ENCODE data around the gene ASNSD1. TPM values are rescaled to one million over a fixed set of nuclear protein-coding genes. Genes with fewer than 3 reads are reported as not detected.
A peak's percentile ranks its signal among the peaks of the same experiment; 100 is the strongest.

The ASNSD1 gene
- total RNA-seq, 4 donors from 2014 or later, result 42.6 to 66.6 (median 53.4) TPM

GRCh38 chr2:189669913-189670312 is 8.7 kb downstream of the ASNSD1 start:
- Histone ChIP-seq H3K9me3 (no peaks in the 10 kb centered on the region), H3K36me3 (peaks cover 0 to 65% (median 3%) of the 10 kb centered on the region in 3 donors), H3K27me3 (no peaks in the 10 kb centered on the region), H3K4me3 (no peak overlapping the region), H3K4me1 (peaks cover 0 to 25% (median 0%) of the 10 kb centered on the region in 4 donors), H3K27ac (no peak overlapping the region)
- WGBS, 2 donors, result 96 to 97% methylated on average over 5 of the region's 5 CpGs
- no peak for TF ChIP-seq POLR2A (IDR thresholded peaks at IDR 0.05)
- no peak for TF ChIP-seq CTCF (IDR thresholded peaks at IDR 0.05)
- TF ChIP-seq EP300 (IDR thresholded peaks at IDR 0.05), result no peak
- DNase-seq (ENCODE audit: low spot score in 2 of 2), result no peak

DNA sequence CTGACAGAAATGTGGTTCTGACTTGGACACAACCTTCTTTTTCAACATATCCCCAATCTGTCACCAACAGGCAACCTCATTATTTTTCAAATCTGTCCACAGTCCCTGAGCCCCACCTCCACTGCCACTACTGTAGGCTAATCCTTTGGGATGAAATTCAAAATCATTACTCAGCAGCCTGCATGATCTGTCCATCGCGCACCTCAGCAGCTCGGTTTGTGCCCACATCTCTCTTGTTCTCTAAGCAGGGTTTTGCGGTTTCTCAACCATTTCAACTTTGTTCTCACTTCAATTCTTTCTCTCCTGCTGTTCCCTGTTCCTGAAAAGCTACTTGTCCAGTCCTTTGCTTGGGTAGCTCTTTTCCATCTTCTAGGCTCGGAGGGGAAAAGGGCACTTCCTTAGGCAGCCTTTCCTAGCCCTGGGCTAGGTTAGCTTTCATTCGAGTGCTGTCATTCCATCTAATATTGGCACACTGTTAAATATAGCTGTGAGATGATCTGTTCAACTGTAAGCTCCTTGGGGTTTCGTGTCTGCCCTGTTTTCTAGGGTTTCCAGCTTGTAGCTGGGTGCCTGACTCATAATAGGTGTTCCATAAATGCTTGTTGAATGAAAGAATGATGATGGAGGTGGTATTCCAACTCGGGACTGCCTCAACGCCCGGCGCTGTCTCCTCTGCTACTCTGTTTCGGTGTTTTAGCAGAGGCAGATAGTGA is 12.6 kb downstream of the ASNSD1 start:
- peak overlapping the region; percentile 93 to 98 (median 96) for H3K27ac ChIP-seq
- no peak for DNase-seq (ENCODE audit: low spot score in 2 of 2)
- TF ChIP-seq EP300 (IDR thresholded peaks at IDR 0.05), result no peak
- TF ChIP-seq POLR2A (IDR thresholded peaks at IDR 0.05), result no peak
- no peak for TF ChIP-seq CTCF (IDR thresholded peaks at IDR 0.05)
- peaks cover 0 to 38% (median 3%) of the 10 kb centered on the region in 3 donors for H3K36me3 ChIP-seq
- H3K4me1 ChIP-seq, result peaks cover 0 to 19% (median 0%) of the 10 kb centered on the region in 4 donors
- peak overlapping the region; percentile 67 to 82 (median 82) for H3K4me3 ChIP-seq
- WGBS, 2 donors, result 33 to 38% methylated on average over 12 of the region's 12 CpGs
- H3K27me3 ChIP-seq, result no peaks in the 10 kb centered on the region
- peaks cover 0 to 6% (median 0%) of the 10 kb centered on the region in 4 donors for H3K9me3 ChIP-seq

- Histone ChIP-seq H3K27me3 (no peaks in the 10 kb centered on the region), H3K27ac (peak within 1 kb of the TSS; percentile 93 to 98 (median 96)), H3K9me3 (peaks cover 0 to 6% (median 0%) of the 10 kb centered on the region in 4 donors), H3K4me1 (peaks cover 0 to 24% (median 0%) of the 10 kb centered on the region in 4 donors), H3K4me3 (peak within 1 kb of the TSS; percentile 67 to 82 (median 82)), H3K36me3 (peaks cover 0 to 33% (median 0%) of the 10 kb centered on the region in 3 donors)
- 1% methylated on average over 36 to 53 of the region's 62 CpGs for WGBS, 2 donors
- TF ChIP-seq CTCF (IDR thresholded peaks at IDR 0.05), result peak; percentile 90 to 96 (median 93)
- peak in 1 of 2 donors; percentile 79 for TF ChIP-seq EP300 (IDR thresholded peaks at IDR 0.05)
- peak; percentile 54 to 66 for TF ChIP-seq POLR2A (IDR thresholded peaks at IDR 0.05)
- peak; percentile 76 to 79 for DNase-seq (ENCODE audit: low spot score in 2 of 2)
Observed at GRCh38 chr2:189674374-189675112, 13.3 kb downstream of the ASNSD1 start, which contains the start of gene ANKAR. ANKAR (plus strand) TSS chr2:189674670; CDS start chr2:189676491, 1,821 bp downstream.

GRCh38 chr2:189676471-189676870 is 15.2 kb downstream of the ASNSD1 start:
- no peak overlapping the region for H3K27ac ChIP-seq
- 68 to 69% methylated on average over 4 of the region's 4 CpGs for WGBS, 2 donors
- H3K27me3 ChIP-seq, result no peaks in the 10 kb centered on the region
- peaks cover 0 to 6% (median 0%) of the 10 kb centered on the region in 4 donors for H3K9me3 ChIP-seq
- peaks cover 0 to 27% (median 0%) of the 10 kb centered on the region in 4 donors for H3K4me1 ChIP-seq
- no peak overlapping the region for H3K4me3 ChIP-seq
- TF ChIP-seq EP300 (IDR thresholded peaks at IDR 0.05) (no peak), POLR2A (IDR thresholded peaks at IDR 0.05) (no peak), CTCF (IDR thresholded peaks at IDR 0.05) (no peak)
- H3K36me3 ChIP-seq, result peaks cover 0 to 16% (median 0%) of the 10 kb centered on the region in 3 donors
- DNase-seq (ENCODE audit: low spot score in 2 of 2), result no peak

All from tibial nerve (tissue), 4 donors.